KMS-11 (cell line): ENCODE measurements around the gene DEPDC5.
"Not testable (repeated sequence)": the region's sequence is repeated elsewhere in the genome, so short reads cannot be mapped to it uniquely, and the experiment has no call there.

Source experiments
- H2AFZ ChIP-seq: fragments of 200-600 bp; sonication (generic); 2 replicates; pipeline ENCODE4 v1.6.1; 2016; ENCODE audit warnings: antibody characterized with exemption, mixed run types, low read depth
- H3K27ac ChIP-seq: fragments of 200-600 bp; sonication (generic); 2 replicates; pipeline ENCODE4 v1.6.1; 2016; ENCODE audit warnings: mild to moderate bottlenecking, mixed run types
- H3K27me3 ChIP-seq: fragments of 200-600 bp; sonication (generic); 2 replicates; pipeline ENCODE4 v1.6.1; 2017; ENCODE audit warnings: mild to moderate bottlenecking, low read depth, mixed run types, moderate library complexity; ENCODE audit not compliant: insufficient read depth
- H3K36me3 ChIP-seq: fragments of 200-600 bp; sonication (generic); 2 replicates; pipeline ENCODE4 v1.6.1; 2017; ENCODE audit warnings: mild to moderate bottlenecking, mixed run types; ENCODE audit not compliant: insufficient read depth
- H3K4me1 ChIP-seq: fragments of 200-600 bp; sonication (generic); 2 replicates; pipeline ENCODE4 v1.6.1; 2016; ENCODE audit warnings: mild to moderate bottlenecking, low read depth, mixed run types; ENCODE audit not compliant: poor library complexity, severe bottlenecking
- H3K4me2 ChIP-seq: fragments of 200-600 bp; sonication (generic); 2 replicates; pipeline ENCODE4 v1.7.0; 2016; ENCODE audit warnings: mild to moderate bottlenecking, mixed run types
- H3K4me3 ChIP-seq: fragments of 200-600 bp; sonication (generic); IDR thresholded peaks from 2 replicates; pipeline ENCODE4 v1.6.1; 2017; ENCODE audit warnings: low read depth, low read length, mixed read lengths; ENCODE audit not compliant: insufficient read depth
- H3K79me2 ChIP-seq: fragments of 200-600 bp; sonication (generic); 2 replicates; pipeline ENCODE4 v1.6.1; 2016; ENCODE audit warnings: low read depth, mixed run types; ENCODE audit not compliant: insufficient read depth
- H3K9ac ChIP-seq: fragments of 200-600 bp; sonication (generic); 2 replicates; pipeline ENCODE4 v1.6.1; 2016; ENCODE audit warnings: mild to moderate bottlenecking, mixed run types
- H4K20me1 ChIP-seq: fragments of 200-600 bp; sonication (generic); 2 replicates; pipeline ENCODE4 v1.6.1; 2016; ENCODE audit warnings: mild to moderate bottlenecking, mixed run types; ENCODE audit not compliant: insufficient read depth
- TF ChIP-seq, protein P1 (sequence below): fragments of 200-600 bp; sonication (generic); conservative IDR thresholded peaks from 2 replicates; pipeline ENCODE4 v1.6.1; 2017; ENCODE audit warnings: low read depth, mild to moderate bottlenecking, antibody characterized with exemption, low read length, moderate library complexity, mixed read lengths

The DEPDC5 gene

DNA sequence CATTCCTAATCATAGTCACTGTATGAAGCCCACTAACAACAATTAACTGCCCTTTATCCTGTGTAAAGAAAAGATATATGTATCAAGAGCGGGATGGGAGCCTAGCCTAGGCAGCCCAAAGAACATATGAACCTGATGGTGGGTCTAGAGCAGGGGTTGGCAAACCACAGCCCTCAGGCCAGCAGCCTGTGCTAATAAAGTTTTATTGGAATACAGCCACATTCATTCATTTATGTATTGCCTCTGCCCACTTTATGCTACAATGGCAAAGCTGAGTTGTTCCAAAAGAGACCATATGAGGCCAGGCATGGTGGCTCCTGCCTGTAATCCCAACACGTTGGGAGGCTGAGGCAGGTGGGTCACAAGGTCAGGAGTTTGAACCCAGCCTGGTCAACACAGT is 17.4 kb upstream of the DEPDC5 start:
- Histone ChIP-seq H4K20me1 (no peaks in the 10 kb centered on the region), H3K79me2 (peaks cover 12% of the 10 kb centered on the region; the same call in 1 of the 2 replicates)
- TF ChIP-seq, protein P1, sequence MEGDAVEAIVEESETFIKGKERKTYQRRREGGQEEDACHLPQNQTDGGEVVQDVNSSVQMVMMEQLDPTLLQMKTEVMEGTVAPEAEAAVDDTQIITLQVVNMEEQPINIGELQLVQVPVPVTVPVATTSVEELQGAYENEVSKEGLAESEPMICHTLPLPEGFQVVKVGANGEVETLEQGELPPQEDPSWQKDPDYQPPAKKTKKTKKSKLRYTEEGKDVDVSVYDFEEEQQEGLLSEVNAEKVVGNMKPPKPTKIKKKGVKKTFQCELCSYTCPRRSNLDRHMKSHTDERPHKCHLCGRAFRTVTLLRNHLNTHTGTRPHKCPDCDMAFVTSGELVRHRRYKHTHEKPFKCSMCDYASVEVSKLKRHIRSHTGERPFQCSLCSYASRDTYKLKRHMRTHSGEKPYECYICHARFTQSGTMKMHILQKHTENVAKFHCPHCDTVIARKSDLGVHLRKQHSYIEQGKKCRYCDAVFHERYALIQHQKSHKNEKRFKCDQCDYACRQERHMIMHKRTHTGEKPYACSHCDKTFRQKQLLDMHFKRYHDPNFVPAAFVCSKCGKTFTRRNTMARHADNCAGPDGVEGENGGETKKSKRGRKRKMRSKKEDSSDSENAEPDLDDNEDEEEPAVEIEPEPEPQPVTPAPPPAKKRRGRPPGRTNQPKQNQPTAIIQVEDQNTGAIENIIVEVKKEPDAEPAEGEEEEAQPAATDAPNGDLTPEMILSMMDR: no peak

DNA sequence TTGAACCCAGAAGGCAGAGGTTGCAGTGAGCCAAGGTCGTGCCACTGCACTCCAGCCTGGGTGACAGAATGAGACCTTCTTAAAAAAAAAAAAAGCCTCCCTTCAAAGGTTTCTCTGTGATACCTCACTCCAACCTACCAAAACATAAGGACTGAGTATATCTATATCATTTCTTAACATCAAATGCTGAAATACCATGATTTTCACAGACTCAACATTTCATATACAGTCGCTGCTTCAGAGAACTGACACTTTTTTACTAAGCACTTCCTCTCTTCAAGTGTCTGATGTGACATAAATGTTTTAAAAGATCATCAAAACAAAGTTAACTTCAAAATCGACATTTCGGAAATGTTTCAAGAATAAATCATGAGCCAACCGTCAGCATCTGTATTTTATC is 15.9 kb upstream of the DEPDC5 start:
- Histone ChIP-seq H3K36me3 (no peaks in the 10 kb centered on the region), H2AFZ (no peak overlapping the region), H4K20me1 (no peaks in the 10 kb centered on the region), H3K27me3 (no peaks in the 10 kb centered on the region), H3K4me1 (no peaks in the 10 kb centered on the region), H3K4me2 (no peak overlapping the region), H3K4me3 (no peak overlapping the region), H3K9ac (no peak overlapping the region), H3K79me2 (peaks cover 25% of the 10 kb centered on the region; the same call in 1 of the 2 replicates), H3K27ac (no peak overlapping the region)
- TF ChIP-seq, protein P1: no peak

More for the DNA sequence above, 17.4 kb upstream of the DEPDC5 start:
- no peak overlapping the region for H3K27ac ChIP-seq
- H3K36me3 ChIP-seq: no peaks in the 10 kb centered on the region
- H3K4me2 ChIP-seq: no peak overlapping the region
- no peaks in the 10 kb centered on the region for H3K27me3 ChIP-seq
- H3K4me1 ChIP-seq: no peaks in the 10 kb centered on the region
- H3K9ac ChIP-seq: no peak overlapping the region
- H3K4me3 ChIP-seq: no peak overlapping the region
- H2AFZ ChIP-seq: no peak overlapping the region

DNA sequence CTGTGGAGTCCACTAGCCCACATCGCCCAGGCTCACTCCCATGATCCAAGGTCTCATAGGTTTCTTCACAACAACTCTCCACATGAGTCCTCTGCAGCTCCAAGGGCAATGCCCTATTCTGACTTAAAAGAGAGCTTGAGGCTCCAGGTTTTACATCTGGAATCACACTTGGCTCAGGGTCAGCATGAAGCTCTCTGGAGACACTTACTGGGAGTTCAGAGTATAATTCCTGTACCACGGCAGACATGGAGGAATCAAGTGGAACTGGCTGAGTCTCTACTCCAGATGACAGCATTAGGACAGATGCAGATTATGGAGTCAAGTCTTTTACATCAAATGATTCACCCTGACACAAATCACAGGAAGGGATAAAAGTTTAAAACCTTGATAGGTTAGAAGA is 15.3 kb upstream of the DEPDC5 start:
- TF ChIP-seq, protein P1: no peak
- Histone ChIP-seq H3K27me3 (no peaks in the 10 kb centered on the region), H3K36me3 (no peaks in the 10 kb centered on the region)

DNA sequence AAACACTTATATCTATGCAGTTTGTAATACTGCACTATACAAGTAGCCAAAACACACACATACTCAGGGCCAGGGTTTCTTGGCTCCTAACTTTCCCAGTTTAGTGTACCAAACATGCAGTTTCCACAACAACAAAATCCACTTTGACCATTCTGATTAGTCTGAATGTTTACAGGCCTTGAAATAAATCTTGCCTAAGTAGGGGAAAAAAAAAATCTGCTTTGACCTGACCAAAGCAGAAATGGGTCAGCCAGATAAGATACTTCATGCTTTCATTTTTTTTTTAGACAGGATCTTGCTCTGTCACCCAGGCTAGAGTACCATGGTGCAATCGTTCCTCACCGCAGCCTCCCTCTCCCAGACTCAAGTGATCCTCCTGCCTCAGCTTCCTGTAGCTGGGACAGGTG is 14.0 kb upstream of the DEPDC5 start:
- Histone ChIP-seq H3K79me2 (peaks cover 42% of the 10 kb centered on the region; the same call in 1 of the 2 replicates), H3K36me3 (no peaks in the 10 kb centered on the region), H4K20me1 (no peaks in the 10 kb centered on the region), H2AFZ (no peak overlapping the region), H3K9ac (no peak overlapping the region), H3K27me3 (no peaks in the 10 kb centered on the region), H3K4me1 (no peaks in the 10 kb centered on the region), H3K4me3 (no peak overlapping the region), H3K27ac (no peak overlapping the region), H3K4me2 (no peak overlapping the region)
- TF ChIP-seq, protein P1: no peak

More for the DNA sequence above, 15.3 kb upstream of the DEPDC5 start:
- H3K4me2 ChIP-seq: no peak overlapping the region
- H3K9ac ChIP-seq: no peak overlapping the region
- H4K20me1 ChIP-seq: no peaks in the 10 kb centered on the region
- H2AFZ ChIP-seq: no peak overlapping the region
- H3K27ac ChIP-seq: no peak overlapping the region
- H3K4me1 ChIP-seq: no peaks in the 10 kb centered on the region
- peaks cover 31% of the 10 kb centered on the region; the same call in 1 of the 2 replicates for H3K79me2 ChIP-seq
- no peak overlapping the region for H3K4me3 ChIP-seq

DNA sequence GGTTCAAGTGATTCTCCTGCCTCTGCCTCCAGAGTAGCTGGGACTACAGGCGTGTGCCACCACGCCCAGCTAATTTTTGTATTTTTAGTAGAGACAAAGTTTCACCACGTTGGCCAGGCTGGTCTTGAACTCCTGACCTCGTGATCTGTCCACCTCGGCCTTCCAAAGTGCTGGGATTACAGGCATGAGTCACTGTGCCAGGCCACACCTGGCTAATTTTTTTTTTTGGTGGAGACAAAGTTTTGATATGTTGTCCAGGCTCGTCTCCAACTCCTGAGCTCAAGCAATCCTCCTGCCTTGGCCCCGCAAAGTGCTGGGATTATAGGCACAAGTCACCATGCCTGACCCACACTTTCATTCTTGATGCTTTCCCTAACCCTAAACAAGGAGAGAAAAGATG is 13.5 kb upstream of the DEPDC5 start:
- not testable (repeated sequence) for H3K4me1 ChIP-seq, H3K27me3 ChIP-seq, H3K27ac ChIP-seq, H3K4me3 ChIP-seq, H2AFZ ChIP-seq, H4K20me1 ChIP-seq, H3K9ac ChIP-seq, H3K4me2 ChIP-seq, H3K36me3 ChIP-seq
- peaks cover 45% of the 10 kb centered on the region; the same call in 1 of the 2 replicates for H3K79me2 ChIP-seq
